ENCODE results near the gene ERCC6L2.

Gene ERCC6L2

DNA sequence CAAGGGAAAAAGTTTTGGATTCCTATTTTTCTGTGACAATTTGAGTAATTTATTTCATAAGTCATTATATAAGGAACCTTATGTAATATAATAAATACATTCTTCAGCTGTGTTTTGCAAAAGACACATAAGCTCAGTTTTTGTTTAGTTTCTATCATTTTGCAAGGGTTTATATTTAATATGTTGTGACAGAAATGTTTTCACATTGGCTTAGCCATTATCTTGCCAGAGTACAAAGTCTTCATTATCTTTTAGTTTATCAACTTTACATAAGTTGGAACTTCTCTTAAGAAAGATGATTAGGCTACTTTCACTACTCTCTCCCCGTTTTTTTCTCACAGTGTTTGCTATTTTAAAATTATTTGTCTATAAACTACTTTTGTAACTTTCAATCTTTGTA, 54.8 kb downstream of the ERCC6L2 start:
- no peak for DNase-seq

- no peak for DNase-seq
Observed at GRCh38 chr9:95935861-95936578, 60.5 kb downstream of the ERCC6L2 start.

GRCh38 chr9:95936579-95937075, 61.1 kb downstream of the ERCC6L2 start:
- DNase-seq: no peak

DNA sequence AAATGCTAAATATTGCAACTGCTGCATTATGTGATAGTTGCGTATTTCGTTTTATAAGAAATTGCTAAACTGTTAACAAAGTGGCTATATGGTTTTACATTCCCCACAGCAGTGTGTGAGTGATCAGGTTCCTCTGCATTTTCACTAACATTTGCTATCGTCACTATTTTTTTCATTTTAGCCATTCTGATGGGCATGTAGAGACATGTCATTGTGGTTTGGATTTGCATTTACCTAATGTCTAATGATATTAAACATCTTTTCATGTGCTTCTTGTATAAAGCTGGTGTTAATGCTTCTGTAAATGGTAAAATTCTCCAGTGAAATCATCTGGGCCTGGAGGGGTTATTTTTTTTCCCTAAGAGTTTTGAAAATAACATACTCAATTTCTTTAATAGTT, 61.6 kb downstream of the ERCC6L2 start:
- no peak for DNase-seq

- DNase-seq: no peak
Observed at GRCh38 chr9:95938724-95939123, 63.2 kb downstream of the ERCC6L2 start.

DNA sequence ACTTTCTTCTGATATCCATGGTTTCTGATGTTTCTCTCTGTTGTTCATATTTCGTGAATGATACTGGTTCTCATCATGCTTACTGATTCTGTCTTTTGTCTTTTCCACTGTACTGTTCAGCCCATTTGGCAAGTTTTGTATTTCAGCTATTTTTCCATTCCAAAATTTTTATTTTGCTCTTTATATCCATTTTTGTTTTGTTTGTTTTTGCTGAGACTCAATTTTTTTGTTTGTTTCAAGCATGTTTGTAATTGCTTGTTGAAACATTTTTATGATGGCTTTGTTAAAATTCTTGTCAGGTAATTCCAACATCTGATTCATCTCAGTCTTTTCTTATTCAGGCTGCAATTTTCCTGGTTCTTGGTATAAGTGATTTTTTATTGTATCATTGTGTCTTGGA, 64.0 kb downstream of the ERCC6L2 start:
- DNase-seq: no peak

DNA sequence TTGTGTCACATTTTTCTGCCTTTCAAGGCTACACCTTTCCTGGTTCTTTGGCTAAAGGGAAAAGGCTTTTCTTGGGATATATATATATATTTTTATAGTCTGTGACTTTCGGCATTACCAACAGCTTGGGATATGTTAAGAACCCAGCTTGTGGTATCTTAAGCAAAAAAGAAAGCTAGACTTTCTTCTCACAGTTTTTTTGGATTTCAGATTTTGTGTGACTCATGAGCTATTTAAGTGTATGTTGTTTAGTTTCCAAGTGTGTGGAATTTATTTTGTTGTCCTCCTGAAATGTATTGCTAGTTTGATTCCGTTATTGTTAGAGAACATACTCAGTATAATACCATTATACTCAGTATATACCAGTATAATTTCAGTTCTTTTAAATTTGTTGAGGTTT, 64.8 kb downstream of the ERCC6L2 start:
- DNase-seq: no peak

- DNase-seq: no peak
Observed at GRCh38 chr9:95942016-95942415, 66.5 kb downstream of the ERCC6L2 start.

DNA sequence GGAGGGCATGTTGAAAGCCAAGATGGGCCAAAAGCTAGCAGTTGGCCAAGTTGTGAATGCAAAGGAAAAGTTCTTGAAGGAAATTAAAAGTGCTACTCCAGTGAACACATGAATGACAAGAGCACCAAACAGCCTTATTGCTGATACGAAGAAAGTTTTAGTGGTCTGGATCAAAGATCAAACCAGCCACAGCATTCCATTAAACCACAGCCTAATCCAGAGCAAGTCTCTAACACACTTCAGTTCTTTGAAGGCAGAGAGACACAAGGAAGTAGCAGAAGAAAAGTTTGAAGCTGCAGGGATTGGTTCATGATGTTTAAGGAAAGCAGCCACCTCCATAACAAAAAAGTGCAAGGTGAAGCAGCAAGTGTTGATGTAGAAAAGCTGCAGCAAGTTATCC, 71.6 kb downstream of the ERCC6L2 start:
- DNase-seq: no peak

DNA sequence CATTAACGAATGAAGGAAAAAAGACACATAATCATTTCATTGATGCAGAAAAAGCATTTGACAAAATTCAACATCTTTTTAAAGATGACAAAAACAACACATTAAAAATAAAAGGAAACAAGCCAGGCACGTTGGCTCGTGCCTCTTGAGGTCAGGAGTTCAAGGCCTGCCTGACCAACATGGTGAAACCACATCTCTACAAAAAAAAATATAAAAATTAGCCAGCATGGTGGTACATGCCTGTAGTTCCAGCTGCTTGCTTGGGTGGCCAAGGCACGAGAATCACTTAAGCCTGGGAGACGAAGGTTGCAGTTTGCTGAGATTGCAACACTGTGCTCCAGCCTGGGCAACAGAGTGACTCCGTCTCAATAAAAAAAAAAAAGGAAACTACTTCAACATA, 77.0 kb downstream of the ERCC6L2 start:
- no peak for DNase-seq

DNA sequence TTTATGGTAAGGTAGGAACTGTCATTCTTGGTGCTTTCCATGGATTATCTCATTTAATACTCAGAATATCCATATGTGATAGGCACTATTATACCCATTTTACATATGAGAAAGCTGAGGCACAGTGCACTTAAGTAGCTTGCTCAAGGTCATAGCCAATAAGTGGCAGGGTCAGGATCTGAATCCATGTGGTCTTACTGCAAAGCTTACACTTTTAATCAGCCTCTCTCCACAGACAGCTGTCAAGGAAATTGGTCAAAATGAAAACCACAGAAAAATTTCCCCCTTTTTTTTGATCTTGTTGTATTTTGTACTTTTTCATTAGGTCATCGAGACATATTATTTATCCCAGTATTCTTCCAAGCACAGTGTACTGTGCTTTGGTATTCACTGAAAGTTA, 78.5 kb downstream of the ERCC6L2 start:
- no peak for DNase-seq

DNA sequence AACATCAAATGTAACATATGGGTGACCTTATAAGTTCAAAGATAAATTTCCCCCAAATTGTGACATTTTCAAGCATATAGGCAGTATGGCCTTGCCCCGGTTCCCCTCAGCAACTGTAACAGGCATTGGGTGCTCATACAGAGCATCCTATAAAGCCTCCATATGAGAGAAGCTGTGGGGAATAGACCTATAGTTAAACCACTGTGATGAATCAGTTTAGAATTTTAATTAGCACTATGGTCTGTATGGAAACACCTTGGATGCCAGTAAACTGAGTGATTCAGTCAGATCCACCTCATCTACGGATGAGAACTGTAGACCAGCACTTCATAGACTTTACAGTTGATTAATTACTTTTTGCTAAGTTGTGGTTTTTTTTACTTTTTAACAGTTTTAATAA, 79.4 kb downstream of the ERCC6L2 start:
- DNase-seq: no peak

DNA sequence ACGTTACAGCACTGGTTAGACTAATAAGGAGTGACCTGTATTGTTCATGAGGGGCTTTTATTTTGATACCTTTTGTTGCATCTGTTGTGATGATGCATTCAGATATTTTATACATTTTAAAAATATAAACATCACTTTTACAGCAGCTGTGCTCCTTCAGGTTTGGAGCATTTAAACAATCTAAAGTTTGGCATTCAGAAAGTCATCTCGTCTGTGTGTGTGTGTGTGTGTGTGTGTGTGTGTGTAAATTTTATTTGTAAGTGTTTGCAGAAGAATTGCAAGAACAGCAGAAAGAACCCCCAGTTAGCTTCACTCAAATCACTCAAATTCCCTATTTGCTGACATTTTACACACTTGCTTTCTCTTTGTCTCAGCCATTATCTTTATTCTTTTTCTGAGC, 87.4 kb downstream of the ERCC6L2 start:
- no peak for DNase-seq

DNA sequence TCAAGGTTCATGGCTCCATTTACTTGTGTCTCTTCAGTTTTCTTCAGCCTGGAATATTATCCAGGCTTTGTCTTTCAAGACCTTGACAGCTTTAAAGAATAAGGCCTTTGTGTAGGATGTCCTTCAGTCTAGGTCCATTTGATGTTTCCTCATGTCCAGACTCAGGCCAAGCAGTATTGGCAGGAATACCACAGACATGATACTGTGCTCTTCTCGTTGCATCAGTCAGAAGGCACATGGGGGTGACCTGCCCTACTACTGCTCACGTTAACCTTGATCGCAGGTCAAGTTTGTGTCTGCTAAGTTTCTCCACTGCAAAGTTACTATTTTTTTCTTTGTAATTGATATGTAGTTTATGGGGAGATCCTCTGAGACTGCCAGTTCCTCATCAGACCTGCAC, 88.2 kb downstream of the ERCC6L2 start:
- no peak for DNase-seq

GRCh38 chr9:95966306-95966705, 90.8 kb downstream of the ERCC6L2 start:
- no peak for DNase-seq

- DNase-seq: no peak
Observed at GRCh38 chr9:95970317-95970716, 94.8 kb downstream of the ERCC6L2 start.

GRCh38 chr9:95971815-95972214, 96.3 kb downstream of the ERCC6L2 start:
- DNase-seq: no peak

DNA sequence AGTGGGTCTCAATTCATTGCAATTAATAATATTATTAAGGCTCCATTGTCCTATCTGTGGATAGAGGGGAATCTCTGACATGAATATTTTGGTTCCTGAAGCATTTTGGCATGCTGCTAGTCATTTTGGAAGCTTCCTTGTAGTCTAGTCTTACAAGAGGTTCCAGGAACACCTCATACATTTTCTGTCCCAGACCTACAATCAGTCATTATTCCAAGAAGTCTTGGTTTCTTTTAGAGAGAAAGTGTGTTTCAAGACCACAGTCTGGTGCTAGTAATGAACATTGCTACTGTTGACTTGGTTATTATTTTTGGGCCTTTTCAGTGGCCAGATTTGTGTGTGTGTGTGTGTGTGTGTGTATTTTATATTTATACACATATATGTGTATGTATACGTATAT, 98.9 kb downstream of the ERCC6L2 start:
- no peak for DNase-seq

GRCh38 chr9:95977371-95977770, 101.9 kb downstream of the ERCC6L2 start:
- no peak for DNase-seq

GRCh38 chr9:95978106-95978505, 102.6 kb downstream of the ERCC6L2 start:
- DNase-seq: no peak

- no peak for DNase-seq
Observed at GRCh38 chr9:95979446-95979845, 104.0 kb downstream of the ERCC6L2 start.

DNA sequence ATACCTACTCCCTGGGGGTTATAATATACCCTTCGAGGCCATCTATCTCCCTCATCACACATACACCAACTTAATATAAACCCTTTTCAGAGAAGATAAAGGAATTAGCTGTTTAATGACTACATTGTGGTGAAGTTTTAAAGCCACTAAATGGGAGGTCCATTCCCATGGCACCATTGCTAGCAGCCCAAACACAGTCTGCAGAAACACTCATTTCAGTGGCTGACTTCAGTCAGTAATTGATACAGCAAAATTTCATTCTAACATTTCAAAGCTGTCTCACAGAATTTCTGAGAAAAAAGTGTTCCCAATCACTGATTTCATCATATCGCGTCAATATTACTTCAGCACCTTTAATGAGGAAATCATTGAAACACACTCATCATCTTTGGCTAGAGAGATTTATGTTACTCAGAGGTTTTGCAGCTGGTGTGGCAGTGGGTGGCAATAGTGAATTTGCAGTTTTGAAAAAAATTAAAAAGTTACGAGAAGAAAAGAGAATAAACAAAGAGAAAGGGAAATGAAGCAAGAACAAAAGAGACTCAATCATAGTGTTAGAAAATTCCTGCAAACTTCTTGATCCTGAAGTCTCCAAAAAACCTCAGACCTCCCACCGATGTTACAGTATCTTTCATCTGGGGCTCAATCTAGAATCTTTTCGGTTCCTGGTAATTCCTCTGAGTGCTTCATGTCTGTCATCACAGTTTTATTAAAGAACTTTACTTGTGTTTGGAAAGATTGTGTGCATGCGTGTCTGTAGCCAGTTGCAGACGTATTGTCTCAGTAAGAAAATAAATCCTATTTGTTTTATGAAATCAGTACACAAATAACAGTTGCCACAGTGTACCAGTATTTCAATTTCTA, 105.0 kb downstream of the ERCC6L2 start:
- no peak for DNase-seq

DNA sequence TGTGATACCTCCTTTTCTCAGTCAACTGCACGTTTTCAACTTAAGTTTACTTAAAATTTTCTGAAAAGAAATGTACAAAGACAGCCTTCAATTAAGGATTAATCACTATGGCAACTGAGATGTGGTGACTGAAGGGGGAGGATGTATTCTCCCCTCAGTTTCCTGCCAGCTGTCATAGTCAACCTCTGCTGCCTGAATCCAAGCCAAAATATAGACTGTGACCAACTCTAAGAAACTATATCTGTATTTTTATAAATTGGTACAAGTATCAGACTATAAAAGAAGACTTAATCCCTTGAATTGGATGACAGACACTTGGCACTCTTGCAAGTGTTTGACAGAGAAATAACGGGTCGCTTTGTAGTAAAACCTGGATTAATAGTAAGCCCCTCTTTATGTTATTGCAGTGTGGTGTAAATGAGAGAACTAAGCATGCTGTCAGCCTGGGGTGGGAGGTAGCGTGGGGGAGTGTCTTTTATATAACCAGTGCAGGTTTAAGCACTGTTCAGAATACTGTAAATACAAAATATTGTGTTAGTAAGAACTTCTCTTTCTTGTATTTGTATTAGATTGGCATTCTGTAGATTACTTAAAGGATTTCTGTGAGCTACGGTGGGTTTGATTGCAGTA, 106.4 kb downstream of the ERCC6L2 start:
- no peak for DNase-seq
